Measurements from ENCODE around the gene MAP7. TPM values are rescaled to one million over a fixed set of nuclear protein-coding genes. Genes with fewer than 3 reads are reported as not detected.

Gene MAP7
- polyA plus RNA-seq, 1 donor from 2014 or later, result 5.1 TPM

GRCh38 chr6:136598048-136598447 lies 47.8 kb upstream of the MAP7 start:
- Histone ChIP-seq H3K27me3 (ENCODE audit: insufficient read depth, low read depth, low read length) (no peaks in the 10 kb centered on the region), H4K20me1 (ENCODE audit: insufficient read depth) (no peaks in the 10 kb centered on the region), H3K27ac (ENCODE audit: low read length) (no peak overlapping the region), H2AFZ (ENCODE audit: low read depth, low read length) (no peak overlapping the region), H3K9ac (ENCODE audit: low read length) (no peak overlapping the region), H3F3A (ENCODE audit: insufficient read depth, low read length, poor library complexity, severe bottlenecking) (no peaks in the 10 kb centered on the region), H3K4me3 (ENCODE audit: low read length) (no peak overlapping the region), H3K36me3 (ENCODE audit: insufficient read depth, low read length) (no peaks in the 10 kb centered on the region), H3K9me3 (ENCODE audit: low read length) (no peaks in the 10 kb centered on the region), H3K79me2 (replicated peaks; ENCODE audit: insufficient read depth, low read length) (no peaks in the 10 kb centered on the region), H3K4me2 (ENCODE audit: low read length) (no peak overlapping the region), H3K9me2 (ENCODE audit: insufficient read depth, low read length) (no peaks in the 10 kb centered on the region)
- TF ChIP-seq CTCF (IDR thresholded peaks at IDR 0.05; ENCODE audit: poor library complexity, severe bottlenecking) (no peak), RAD21 (conservative IDR thresholded peaks at IDR 0.05) (no peak), REST (IDR thresholded peaks at IDR 0.05; ENCODE audit: borderline replicate concordance) (no peak), SMC3 (conservative IDR thresholded peaks at IDR 0.05; ENCODE audit: poor library complexity) (no peak), POLR2AphosphoS5 (IDR thresholded peaks at IDR 0.05) (no peak), EP300 (conservative IDR thresholded peaks at IDR 0.05; ENCODE audit: poor library complexity, severe bottlenecking) (no peak), EZH2 (IDR thresholded peaks at IDR 0.05; ENCODE audit: borderline replicate concordance, insufficient read depth, low read length, poor library complexity, severe bottlenecking) (no peak), TAF1 (IDR thresholded peaks at IDR 0.05; ENCODE audit: low read depth) (no peak), MXI1 (conservative IDR thresholded peaks at IDR 0.05; ENCODE audit: poor library complexity, severe bottlenecking) (no peak)

- H3K27ac ChIP-seq (ENCODE audit: low read length), result no peak overlapping the region
- no peaks in the 10 kb centered on the region for H3K27me3 ChIP-seq (ENCODE audit: insufficient read depth, low read depth, low read length)
- H3K79me2 ChIP-seq (replicated peaks; ENCODE audit: insufficient read depth, low read length), result no peaks in the 10 kb centered on the region
- no peaks in the 10 kb centered on the region for H3K9me2 ChIP-seq (ENCODE audit: insufficient read depth, low read length)
- no peak overlapping the region for H2AFZ ChIP-seq (ENCODE audit: low read depth, low read length)
- TF ChIP-seq TAF1 (IDR thresholded peaks at IDR 0.05; ENCODE audit: low read depth), result no peak
- TF ChIP-seq RAD21 (conservative IDR thresholded peaks at IDR 0.05), result no peak
- no peak for TF ChIP-seq REST (IDR thresholded peaks at IDR 0.05; ENCODE audit: borderline replicate concordance)
- no peak for TF ChIP-seq EZH2 (IDR thresholded peaks at IDR 0.05; ENCODE audit: borderline replicate concordance, insufficient read depth, low read length, poor library complexity, severe bottlenecking)
- TF ChIP-seq EP300 (conservative IDR thresholded peaks at IDR 0.05; ENCODE audit: poor library complexity, severe bottlenecking), result no peak
- TF ChIP-seq SMC3 (conservative IDR thresholded peaks at IDR 0.05; ENCODE audit: poor library complexity), result no peak
- TF ChIP-seq MXI1 (conservative IDR thresholded peaks at IDR 0.05; ENCODE audit: poor library complexity, severe bottlenecking), result no peak
- TF ChIP-seq POLR2AphosphoS5 (IDR thresholded peaks at IDR 0.05), result no peak
- TF ChIP-seq CTCF (IDR thresholded peaks at IDR 0.05; ENCODE audit: poor library complexity, severe bottlenecking), result no peak
- H3K36me3 ChIP-seq (ENCODE audit: insufficient read depth, low read length), result no peaks in the 10 kb centered on the region
- H3K4me2 ChIP-seq (ENCODE audit: low read length), result no peak overlapping the region
- H3K9me3 ChIP-seq (ENCODE audit: low read length), result no peaks in the 10 kb centered on the region
- H3F3A ChIP-seq (ENCODE audit: insufficient read depth, low read length, poor library complexity, severe bottlenecking), result no peaks in the 10 kb centered on the region
- no peak overlapping the region for H3K4me3 ChIP-seq (ENCODE audit: low read length)
- no peak overlapping the region for H3K9ac ChIP-seq (ENCODE audit: low read length)
- no peaks in the 10 kb centered on the region for H4K20me1 ChIP-seq (ENCODE audit: insufficient read depth)
Measured at GRCh38 chr6:136594671-136595070, 44.4 kb upstream of the MAP7 start.

Data from neural cell (in vitro differentiated cells).